Effector memory CD8-positive, alpha-beta T cell (primary cell): ENCODE results near the gene KCNJ6.

Source experiments
- ATAC-seq: fragments of 150-1000 bp; cut with Tn5 transposase; replicated peaks from 2 replicates; pipeline ENCODE4 v1.10.0; 2021; ENCODE audit warnings: mild to moderate bottlenecking, moderate library complexity
- DNase-seq, 3 experiments: peaks; one replicate each; pipeline ENCODE4 v3.0.0; 2021
- H3K27ac Mint-ChIP-seq, 2 donors: one replicate each; pipeline ENCODE4 v1.8.0; 2022; ENCODE audit warnings: mild to moderate bottlenecking in 2 of 2, mixed read lengths in 2 of 2, moderate library complexity in 2 of 2
- H3K27me3 Mint-ChIP-seq, 2 donors: one replicate each; pipeline ENCODE4 v1.8.0; 2022; ENCODE audit warnings: mixed read lengths in 2 of 2
- H3K36me3 Mint-ChIP-seq: one replicate; pipeline ENCODE4 v1.8.0; 2022; ENCODE audit warnings: mild to moderate bottlenecking, moderate library complexity, mixed read lengths; ENCODE audit not compliant: insufficient read depth
- H3K4me1 Mint-ChIP-seq, 2 donors: one replicate each; pipeline ENCODE4 v1.8.0; 2022; ENCODE audit warnings: low read depth in 2 of 2, mixed read lengths in 2 of 2
- H3K4me3 Mint-ChIP-seq, 2 donors: one replicate each; pipeline ENCODE4 v1.8.0; 2022; ENCODE audit warnings: mild to moderate bottlenecking in 2 of 2, mixed read lengths in 2 of 2, moderate library complexity in 2 of 2
- H3K9me3 Mint-ChIP-seq, 2 donors: one replicate each; pipeline ENCODE4 v1.8.0; 2022; ENCODE audit warnings: mixed read lengths in 2 of 2

The KCNJ6 gene

DNA sequence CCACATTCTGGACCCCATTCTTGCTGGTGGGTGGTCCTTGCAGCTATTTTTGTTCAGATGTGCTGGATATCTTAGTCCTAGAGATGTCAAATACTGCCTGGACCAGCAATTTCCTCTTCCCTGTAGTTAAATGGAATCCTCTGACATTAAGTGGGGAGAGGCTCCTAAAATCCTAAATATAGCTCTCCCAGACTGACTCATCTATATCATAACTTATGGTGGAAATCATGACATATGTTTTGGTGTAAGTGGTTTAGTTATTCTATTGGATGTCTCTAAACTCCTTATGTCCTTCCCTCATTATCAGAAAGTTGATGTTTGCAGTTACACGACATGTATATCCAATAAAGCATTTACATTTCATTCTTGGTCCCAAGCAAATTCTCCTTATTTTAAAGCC lies 73.1 kb downstream of the KCNJ6 start:
- Mint-ChIP-seq H3K36me3 (peaks cover 4% of the 10 kb centered on the region), H3K4me3 (no peak overlapping the region), H3K4me1 (no peaks in the 10 kb centered on the region), H3K27ac (no peak overlapping the region), H3K27me3 (peaks cover 23 to 26% of the 10 kb centered on the region in 2 donors), H3K9me3 (peaks cover 0 to 7% of the 10 kb centered on the region in 2 donors)
- DNase-seq, result no peak
- ATAC-seq, result no peak

DNA sequence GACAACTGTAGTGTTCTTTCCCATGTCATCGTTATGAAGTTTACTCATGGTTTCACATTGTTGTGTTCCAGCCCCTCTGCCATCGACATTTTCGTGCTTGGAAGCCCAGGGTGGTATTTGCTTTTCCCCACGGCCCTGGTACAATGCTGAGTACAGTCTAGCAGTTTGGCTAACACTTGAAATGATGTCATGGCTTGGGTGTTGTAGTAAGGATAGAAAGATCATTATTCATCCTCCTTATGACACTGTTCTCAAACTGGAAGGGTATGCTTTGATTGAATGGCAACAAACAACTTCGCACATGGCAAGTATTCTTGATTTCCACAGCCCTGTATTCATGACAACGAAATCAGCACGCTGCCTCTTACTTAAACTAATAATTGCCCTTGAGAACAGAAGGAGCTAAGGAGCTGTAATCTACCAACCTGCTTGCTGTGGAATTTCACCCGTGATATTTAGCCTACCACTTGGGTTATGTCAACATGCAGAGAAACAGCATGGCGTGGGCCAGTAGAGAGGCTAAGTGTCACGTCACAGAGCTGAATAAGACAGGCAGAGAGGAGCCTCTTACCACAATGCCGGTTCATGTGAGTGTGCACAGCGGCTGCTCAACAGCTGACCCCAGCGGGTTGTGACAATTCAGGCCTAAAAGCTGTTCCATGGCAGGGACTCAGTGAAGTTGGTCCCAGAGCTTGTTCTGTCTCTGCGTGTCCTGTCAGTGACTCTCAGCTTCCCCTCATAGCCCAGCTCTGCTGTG lies 73.9 kb downstream of the KCNJ6 start:
- Mint-ChIP-seq H3K27me3 (peaks cover 14 to 20% of the 10 kb centered on the region in 2 donors), H3K9me3 (peaks cover 0 to 2% of the 10 kb centered on the region in 2 donors), H3K4me1 (no peaks in the 10 kb centered on the region), H3K27ac (no peak overlapping the region), H3K36me3 (peaks cover 4% of the 10 kb centered on the region), H3K4me3 (no peak overlapping the region)
- DNase-seq (no peak), ATAC-seq (no peak)

DNA sequence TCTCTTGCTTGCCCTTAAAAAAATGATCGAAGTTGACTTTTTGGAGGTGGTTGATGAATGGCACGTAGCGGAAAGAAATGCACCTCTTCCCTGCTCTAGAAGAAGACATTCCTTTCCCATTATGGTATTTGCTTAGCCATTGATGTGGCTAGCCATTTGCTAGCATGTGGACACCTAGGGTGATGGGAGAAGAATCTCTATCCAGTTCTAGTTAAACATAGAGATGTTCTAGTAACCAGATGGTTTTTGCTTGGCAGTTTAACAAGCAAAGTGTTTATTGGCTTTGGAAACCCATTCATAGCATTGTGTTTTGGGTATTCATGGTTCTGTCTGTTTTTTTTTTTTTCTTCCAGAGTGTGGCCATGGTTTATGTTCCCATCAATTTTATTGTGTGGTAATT lies 78.9 kb downstream of the KCNJ6 start:
- H3K4me3 Mint-ChIP-seq, result no peak overlapping the region

DNA sequence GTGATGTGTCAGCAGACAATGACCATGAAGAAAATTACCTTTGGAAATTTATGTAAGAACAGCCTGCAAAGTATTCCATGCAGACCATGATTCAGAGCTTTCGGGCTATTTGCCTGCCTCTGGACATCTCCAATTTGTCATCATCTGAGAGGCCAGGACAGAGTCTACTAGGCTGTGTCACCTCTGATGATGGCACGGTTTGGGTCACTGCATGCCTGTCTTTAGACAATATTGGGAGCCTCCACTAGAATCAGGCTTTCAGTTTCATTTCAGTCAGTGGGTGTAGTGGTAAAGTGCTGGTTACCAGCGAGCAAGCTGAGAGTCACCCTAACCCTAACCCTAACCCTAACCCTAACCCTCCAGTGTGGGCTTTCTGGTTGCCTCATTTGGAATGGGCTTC lies 80.8 kb downstream of the KCNJ6 start:
- DNase-seq (no peak), ATAC-seq (no peak)
- H3K4me1 Mint-ChIP-seq, result no peaks in the 10 kb centered on the region
- H3K27ac Mint-ChIP-seq, result no peak overlapping the region
- no peak overlapping the region for H3K4me3 Mint-ChIP-seq
- no peaks in the 10 kb centered on the region for H3K9me3 Mint-ChIP-seq
- H3K27me3 Mint-ChIP-seq, result peaks cover 12 to 30% of the 10 kb centered on the region in 2 donors
- no peaks in the 10 kb centered on the region for H3K36me3 Mint-ChIP-seq

More for the DNA sequence above, 78.9 kb downstream of the KCNJ6 start:
- Mint-ChIP-seq H3K36me3 (peaks cover under 1% of the 10 kb centered on the region), H3K27me3 (peaks cover 11 to 16% of the 10 kb centered on the region in 2 donors), H3K9me3 (no peaks in the 10 kb centered on the region), H3K4me1 (no peaks in the 10 kb centered on the region), H3K27ac (no peak overlapping the region)
- ATAC-seq (no peak), DNase-seq (no peak)

DNA sequence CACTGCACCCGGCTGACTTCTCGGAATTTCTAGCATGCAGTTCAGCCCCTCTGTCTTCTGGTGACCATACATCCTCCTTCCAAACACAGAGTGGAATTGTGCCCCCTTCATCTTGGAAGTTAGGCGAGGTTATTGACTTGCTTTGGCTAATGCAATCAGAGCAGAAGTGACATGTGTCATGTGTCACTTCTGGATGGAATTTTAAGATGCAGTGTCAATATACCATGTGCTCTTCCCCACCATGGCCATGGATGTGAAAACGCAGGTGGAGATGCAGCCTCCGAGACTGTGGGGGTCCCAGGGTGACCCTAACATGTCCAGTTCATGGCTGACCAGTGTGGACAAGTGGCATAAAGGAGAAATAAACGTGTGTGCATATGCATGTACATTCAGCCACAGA lies 83.0 kb downstream of the KCNJ6 start:
- no peak overlapping the region for H3K4me3 Mint-ChIP-seq
- H3K9me3 Mint-ChIP-seq, result no peaks in the 10 kb centered on the region
- no peaks in the 10 kb centered on the region for H3K4me1 Mint-ChIP-seq
- peaks cover 24 to 51% of the 10 kb centered on the region in 2 donors for H3K27me3 Mint-ChIP-seq
- ATAC-seq (no peak), DNase-seq (no peak)
- H3K27ac Mint-ChIP-seq, result no peak overlapping the region
- H3K36me3 Mint-ChIP-seq, result no peaks in the 10 kb centered on the region

DNA sequence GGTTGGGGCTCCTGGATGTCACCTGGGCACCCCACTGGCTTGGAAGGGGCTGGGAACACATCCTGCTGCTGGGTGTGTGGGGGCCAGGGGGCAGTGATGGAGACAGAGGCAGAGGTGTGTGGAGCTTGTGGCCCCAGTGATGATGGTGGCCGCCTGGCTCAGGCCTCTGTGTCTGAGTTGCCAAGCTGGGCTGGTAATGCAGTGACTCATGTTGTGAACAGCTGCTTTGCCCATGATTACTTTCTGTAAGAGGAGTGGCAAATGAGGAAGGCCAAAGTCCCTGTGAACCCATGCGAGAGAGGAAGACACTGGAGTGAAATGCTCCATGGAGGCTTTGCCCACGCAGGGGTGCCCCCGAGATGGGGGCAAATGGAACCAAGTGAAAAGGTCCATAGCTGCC lies 86.8 kb downstream of the KCNJ6 start:
- no peak for ATAC-seq
- peaks cover 18 to 54% of the 10 kb centered on the region in 2 donors for H3K27me3 Mint-ChIP-seq
- no peaks in the 10 kb centered on the region for H3K9me3 Mint-ChIP-seq
- no peaks in the 10 kb centered on the region for H3K36me3 Mint-ChIP-seq
- no peak overlapping the region for H3K4me3 Mint-ChIP-seq
- no peak for DNase-seq
- H3K27ac Mint-ChIP-seq, result no peak overlapping the region
- no peaks in the 10 kb centered on the region for H3K4me1 Mint-ChIP-seq

DNA sequence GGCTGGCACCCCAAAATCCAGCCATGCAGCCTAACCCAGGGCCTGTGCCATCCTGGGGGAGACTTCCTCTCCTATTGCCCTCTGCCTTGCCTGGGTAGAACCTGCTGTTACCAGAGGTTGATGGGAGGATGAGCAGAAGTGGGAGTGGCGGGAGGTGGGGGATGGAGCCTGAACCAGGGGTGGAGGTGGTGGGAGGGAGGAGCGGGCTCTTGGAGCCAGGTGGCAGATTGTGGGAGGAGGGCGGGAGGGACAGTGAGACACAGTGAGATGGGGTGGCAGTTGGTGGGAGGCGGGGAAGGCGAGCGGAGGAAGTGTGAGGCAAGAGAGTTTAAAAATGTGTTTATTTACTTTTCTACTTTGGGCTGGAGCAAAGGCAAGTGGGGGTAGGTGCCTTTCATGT lies 87.3 kb downstream of the KCNJ6 start:
- Mint-ChIP-seq H3K36me3 (no peaks in the 10 kb centered on the region), H3K9me3 (no peaks in the 10 kb centered on the region), H3K27ac (no peak overlapping the region), H3K27me3 (peaks cover 13 to 54% of the 10 kb centered on the region in 2 donors), H3K4me3 (no peak overlapping the region), H3K4me1 (no peaks in the 10 kb centered on the region)
- ATAC-seq (no peak), DNase-seq (no peak)

DNA sequence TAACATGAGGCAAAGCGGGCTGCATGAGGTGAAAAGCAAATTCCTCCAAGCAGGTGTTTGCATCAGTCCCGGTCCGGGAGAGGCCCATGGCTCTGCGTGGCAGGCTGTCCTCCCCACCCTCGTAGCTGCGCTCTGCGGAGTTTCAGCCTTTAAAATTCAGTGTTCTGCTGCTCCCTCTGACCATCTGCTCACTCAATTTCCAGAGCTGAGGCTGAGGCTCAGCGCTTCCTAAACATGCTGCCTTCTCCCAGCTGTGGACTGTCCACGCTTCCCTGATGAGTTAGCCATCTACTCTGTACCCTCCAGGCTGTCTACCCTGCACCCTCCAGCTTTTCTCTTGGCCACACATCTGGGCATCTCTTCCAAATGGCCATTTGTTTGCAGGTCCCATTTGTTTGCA lies 87.7 kb downstream of the KCNJ6 start:
- Mint-ChIP-seq H3K27me3 (peaks cover 15 to 54% of the 10 kb centered on the region in 2 donors), H3K4me3 (no peak overlapping the region), H3K4me1 (no peaks in the 10 kb centered on the region), H3K36me3 (no peaks in the 10 kb centered on the region), H3K9me3 (peaks cover 0 to 3% of the 10 kb centered on the region in 2 donors), H3K27ac (no peak overlapping the region)
- DNase-seq (no peak), ATAC-seq (no peak)

DNA sequence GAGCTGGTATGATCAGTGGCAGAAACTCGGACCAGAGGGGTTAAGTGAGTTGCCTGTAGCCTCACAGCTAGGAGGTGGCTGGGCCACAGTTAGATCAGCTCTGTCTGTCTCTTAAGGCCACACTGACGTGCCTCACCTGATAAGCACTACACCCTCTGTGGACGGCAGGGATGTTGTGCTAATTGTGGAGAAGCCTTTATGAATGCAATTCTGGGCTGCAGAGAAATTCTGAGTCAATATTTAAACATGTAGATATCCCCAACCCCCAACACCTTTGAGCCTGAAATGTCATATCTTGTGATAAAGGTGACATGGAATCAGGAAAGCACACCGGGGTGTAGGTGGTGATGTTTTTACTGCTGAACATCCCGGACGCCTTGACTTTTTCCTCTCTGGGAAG lies 88.3 kb downstream of the KCNJ6 start:
- ATAC-seq (no peak), DNase-seq (no peak)
- no peaks in the 10 kb centered on the region for H3K4me1 Mint-ChIP-seq
- H3K9me3 Mint-ChIP-seq, result peaks cover 0 to 9% of the 10 kb centered on the region in 2 donors
- no peak overlapping the region for H3K27ac Mint-ChIP-seq
- no peaks in the 10 kb centered on the region for H3K36me3 Mint-ChIP-seq
- H3K27me3 Mint-ChIP-seq, result peaks cover 20 to 59% of the 10 kb centered on the region in 2 donors
- H3K4me3 Mint-ChIP-seq, result no peak overlapping the region

DNA sequence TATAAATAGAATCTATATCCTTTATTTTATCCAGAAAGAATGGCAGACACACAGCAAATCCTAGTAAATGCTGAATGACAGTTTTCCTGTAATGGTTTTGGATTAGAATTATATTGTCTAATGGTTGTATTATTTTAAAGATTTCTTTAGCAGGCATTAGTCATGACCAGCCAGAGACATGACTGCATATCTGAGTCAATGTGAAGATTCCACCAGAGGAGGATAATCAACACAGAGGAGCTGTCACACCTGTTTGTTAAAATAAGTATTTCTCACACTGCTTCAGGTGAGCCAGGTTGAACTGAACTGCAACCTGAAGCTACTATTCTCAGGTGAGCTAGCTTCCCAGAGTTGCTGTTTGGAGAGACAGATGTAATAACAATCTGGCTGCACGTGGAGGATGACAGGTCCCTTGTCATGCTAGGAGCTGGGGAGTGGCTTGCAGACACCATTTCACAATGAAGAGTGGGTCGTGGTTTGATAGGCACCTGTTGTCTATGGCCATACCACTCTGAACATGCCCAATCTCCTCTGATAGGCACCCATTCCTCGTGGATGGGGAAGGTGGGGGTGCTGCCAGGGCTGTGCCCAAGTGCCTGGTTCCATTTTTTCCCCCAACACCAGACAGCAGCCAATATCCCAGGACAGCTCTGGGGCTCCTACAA lies 94.3 kb downstream of the KCNJ6 start:
- Mint-ChIP-seq H3K4me1 (no peaks in the 10 kb centered on the region), H3K27ac (no peak overlapping the region), H3K27me3 (peaks cover 12 to 36% of the 10 kb centered on the region in 2 donors), H3K4me3 (no peak overlapping the region), H3K9me3 (peaks cover 0 to 10% of the 10 kb centered on the region in 2 donors), H3K36me3 (no peaks in the 10 kb centered on the region)
- ATAC-seq, result no peak
- no peak for DNase-seq

DNA sequence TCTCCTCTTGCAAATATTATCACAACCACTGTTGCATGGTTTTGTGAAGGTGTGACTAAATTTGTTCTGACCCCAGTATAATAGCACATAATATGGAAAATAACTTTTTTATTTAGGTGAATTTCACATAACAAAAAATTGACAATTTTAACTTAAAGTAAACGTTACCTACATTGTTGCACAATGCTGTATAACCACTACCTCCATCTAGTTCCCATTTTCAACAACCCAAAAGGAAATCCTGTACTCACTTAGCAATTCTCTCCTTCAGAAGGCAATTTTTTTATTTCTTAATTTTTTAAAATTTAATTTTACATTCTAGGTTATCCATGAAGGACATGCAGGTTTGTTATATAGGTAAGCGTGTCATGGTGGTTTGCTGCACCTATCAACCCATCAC lies 95.2 kb downstream of the KCNJ6 start:
- no peaks in the 10 kb centered on the region for H3K4me1 Mint-ChIP-seq
- no peak for ATAC-seq
- peaks cover 0 to 10% of the 10 kb centered on the region in 2 donors for H3K9me3 Mint-ChIP-seq
- no peak for DNase-seq
- no peak overlapping the region for H3K4me3 Mint-ChIP-seq
- no peak overlapping the region for H3K27ac Mint-ChIP-seq
- peaks cover 12 to 36% of the 10 kb centered on the region in 2 donors for H3K27me3 Mint-ChIP-seq
- no peaks in the 10 kb centered on the region for H3K36me3 Mint-ChIP-seq

DNA sequence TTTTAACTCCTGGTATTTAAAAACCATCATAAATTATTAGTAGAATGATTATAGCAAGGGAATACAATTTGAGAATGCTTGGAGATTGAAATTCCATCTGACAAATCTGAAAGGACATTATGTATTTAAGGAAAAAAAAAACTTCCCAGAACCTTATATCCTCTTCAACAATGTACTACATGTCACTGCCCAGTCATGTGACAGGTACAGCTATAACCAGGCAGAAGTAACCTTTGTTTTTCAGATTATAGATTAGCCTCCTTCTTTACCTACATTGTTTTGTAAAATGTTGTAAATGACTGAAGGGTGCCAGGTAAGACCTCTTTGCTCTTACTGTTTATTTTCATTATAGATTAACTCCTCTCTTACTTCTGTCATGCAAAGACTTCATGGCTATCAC lies 96.9 kb downstream of the KCNJ6 start:
- Mint-ChIP-seq H3K36me3 (no peaks in the 10 kb centered on the region), H3K27me3 (peaks cover 12 to 28% of the 10 kb centered on the region in 2 donors), H3K4me3 (no peak overlapping the region), H3K9me3 (peaks cover 0 to 10% of the 10 kb centered on the region in 2 donors), H3K4me1 (no peaks in the 10 kb centered on the region), H3K27ac (no peak overlapping the region)
- DNase-seq (no peak), ATAC-seq (no peak)

DNA sequence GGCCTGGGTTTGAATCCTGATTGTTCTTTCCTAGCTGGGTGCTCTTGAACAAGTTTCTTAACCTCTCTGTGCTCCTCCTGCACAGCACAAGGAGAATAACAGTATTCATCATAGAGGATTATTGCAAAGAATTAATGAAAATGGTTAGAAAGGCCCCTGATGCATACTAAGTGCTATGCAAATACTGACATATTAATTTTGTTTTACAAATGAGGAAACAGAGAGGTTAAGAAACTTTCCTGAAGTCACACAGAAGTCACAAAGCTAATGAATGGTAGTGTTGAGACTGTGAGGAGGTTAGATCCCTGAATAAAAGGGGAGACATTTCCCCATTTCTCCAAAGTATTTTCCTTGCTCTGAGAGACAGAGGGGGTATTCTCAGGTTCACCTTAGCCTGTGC lies 99.0 kb downstream of the KCNJ6 start:
- no peak overlapping the region for H3K4me3 Mint-ChIP-seq
- no peaks in the 10 kb centered on the region for H3K4me1 Mint-ChIP-seq
- H3K9me3 Mint-ChIP-seq, result peaks cover 0 to 2% of the 10 kb centered on the region in 2 donors
- H3K36me3 Mint-ChIP-seq, result no peaks in the 10 kb centered on the region
- no peak for DNase-seq
- ATAC-seq, result no peak
- H3K27ac Mint-ChIP-seq, result no peak overlapping the region
- peaks cover 5 to 7% of the 10 kb centered on the region in 2 donors for H3K27me3 Mint-ChIP-seq

DNA sequence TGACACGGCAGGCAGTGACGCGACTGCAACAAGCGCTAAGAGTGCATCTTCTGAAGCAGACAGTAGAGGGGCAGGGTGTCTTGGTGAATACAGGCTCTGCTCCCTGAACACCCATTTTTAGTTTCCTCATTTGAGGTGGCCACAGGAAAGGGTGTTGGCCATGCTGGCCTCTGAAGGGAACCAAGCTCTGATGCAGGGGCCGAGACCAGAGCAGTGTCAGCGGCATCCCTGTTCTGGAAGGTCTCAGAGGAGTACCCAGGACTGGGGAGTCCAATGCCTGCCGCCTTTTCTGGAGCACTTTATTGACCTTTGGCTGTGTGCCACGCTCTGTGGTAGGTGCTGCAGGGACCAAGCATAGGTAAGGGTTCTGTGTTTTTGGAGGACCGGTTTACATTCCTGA lies 100.4 kb downstream of the KCNJ6 start:
- Mint-ChIP-seq H3K4me3 (no peak overlapping the region), H3K36me3 (no peaks in the 10 kb centered on the region), H3K27me3 (peaks cover 14 to 15% of the 10 kb centered on the region in 2 donors), H3K9me3 (peaks cover 0 to 4% of the 10 kb centered on the region in 2 donors), H3K4me1 (no peaks in the 10 kb centered on the region), H3K27ac (no peak overlapping the region)
- ATAC-seq, result peak; percentile 17
- DNase-seq, result no peak
